WTC11 (cell line): ENCODE results near the gene SBK1.

Source experiments
- ATF1 ChIP-seq: sonication (generic); formaldehyde crosslinking; IDR thresholded peaks from 2 replicates; pipeline ENCODE4 v1.8.1; 2023; ENCODE audit warnings: mild to moderate bottlenecking, moderate library complexity, missing genetic modification reagents
- ETV6 ChIP-seq: sonication (generic); formaldehyde crosslinking; IDR thresholded peaks from 2 replicates; pipeline ENCODE4 v1.8.1; 2022; ENCODE audit warnings: mild to moderate bottlenecking, missing genetic modification reagents
- GTF2I ChIP-seq: fragments of 250-450 bp; sonication (Bioruptor Pico); conservative IDR thresholded peaks from 2 replicates; pipeline ENCODE4 v1.4.0; 2021; ENCODE audit warnings: mild to moderate bottlenecking
- MXD4 ChIP-seq: fragments of 250-450 bp; sonication (Bioruptor Pico); IDR thresholded peaks from 2 replicates; pipeline ENCODE4 v1.8.0; 2021; ENCODE audit warnings: mild to moderate bottlenecking, moderate library complexity, borderline replicate concordance
- NR1H2 ChIP-seq: sonication (generic); formaldehyde crosslinking; IDR thresholded peaks from 2 replicates; pipeline ENCODE4 v1.9.0; 2021; ENCODE audit warnings: mild to moderate bottlenecking, moderate library complexity, missing genetic modification reagents
- SP1 ChIP-seq: sonication (generic); formaldehyde crosslinking; conservative IDR thresholded peaks from 2 replicates; pipeline ENCODE4 v1.8.1; 2022; ENCODE audit warnings: missing genetic modification reagents
- TF ChIP-seq, protein P1 (sequence below): fragments of 200-600 bp; IDR thresholded peaks from 2 replicates; pipeline ENCODE4 v1.8.0; 2022; ENCODE audit warnings: antibody characterized with exemption
- TF ChIP-seq, protein P2 (sequence below): sonication (generic); formaldehyde crosslinking; IDR thresholded peaks from 2 replicates; pipeline ENCODE4 v1.8.0; 2022; ENCODE audit warnings: mild to moderate bottlenecking, missing genetic modification reagents
- TF ChIP-seq, protein P3 (sequence below): sonication (generic); formaldehyde crosslinking; IDR thresholded peaks from 2 replicates; pipeline ENCODE4 v1.8.0; 2023; ENCODE audit warnings: missing genetic modification reagents
- TF ChIP-seq, protein P4 (sequence below): sonication (generic); formaldehyde crosslinking; IDR thresholded peaks from 2 replicates; pipeline ENCODE4 v1.8.1; 2022; ENCODE audit warnings: mild to moderate bottlenecking, missing genetic modification reagents, moderate library complexity, borderline replicate concordance

DNA sequence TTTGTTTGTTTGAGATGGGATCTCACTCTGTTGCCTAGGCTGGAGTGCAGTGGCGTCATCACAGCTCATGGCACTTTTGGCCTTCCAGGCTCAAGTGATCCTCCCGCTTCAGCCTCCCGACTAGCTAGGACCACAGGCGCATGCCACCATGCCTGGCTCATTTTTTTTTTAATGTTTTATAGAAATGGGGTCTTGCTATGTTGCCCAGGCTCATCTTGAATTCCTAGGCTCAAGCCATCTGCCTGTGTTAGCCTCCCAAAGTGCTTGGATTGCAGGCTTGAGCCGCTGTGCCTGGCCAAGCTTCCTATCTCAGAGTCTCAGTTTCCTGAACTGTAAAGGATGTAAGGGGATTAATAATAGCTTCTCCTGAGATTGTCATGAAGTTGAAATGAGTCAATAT is 8.0 kb downstream of the SBK1 start:
- TF ChIP-seq, protein P1, sequence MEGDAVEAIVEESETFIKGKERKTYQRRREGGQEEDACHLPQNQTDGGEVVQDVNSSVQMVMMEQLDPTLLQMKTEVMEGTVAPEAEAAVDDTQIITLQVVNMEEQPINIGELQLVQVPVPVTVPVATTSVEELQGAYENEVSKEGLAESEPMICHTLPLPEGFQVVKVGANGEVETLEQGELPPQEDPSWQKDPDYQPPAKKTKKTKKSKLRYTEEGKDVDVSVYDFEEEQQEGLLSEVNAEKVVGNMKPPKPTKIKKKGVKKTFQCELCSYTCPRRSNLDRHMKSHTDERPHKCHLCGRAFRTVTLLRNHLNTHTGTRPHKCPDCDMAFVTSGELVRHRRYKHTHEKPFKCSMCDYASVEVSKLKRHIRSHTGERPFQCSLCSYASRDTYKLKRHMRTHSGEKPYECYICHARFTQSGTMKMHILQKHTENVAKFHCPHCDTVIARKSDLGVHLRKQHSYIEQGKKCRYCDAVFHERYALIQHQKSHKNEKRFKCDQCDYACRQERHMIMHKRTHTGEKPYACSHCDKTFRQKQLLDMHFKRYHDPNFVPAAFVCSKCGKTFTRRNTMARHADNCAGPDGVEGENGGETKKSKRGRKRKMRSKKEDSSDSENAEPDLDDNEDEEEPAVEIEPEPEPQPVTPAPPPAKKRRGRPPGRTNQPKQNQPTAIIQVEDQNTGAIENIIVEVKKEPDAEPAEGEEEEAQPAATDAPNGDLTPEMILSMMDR = no peak
- TF ChIP-seq MXD4 (CRISPR knock-in tag) = no peak
- TF ChIP-seq, protein P2, sequence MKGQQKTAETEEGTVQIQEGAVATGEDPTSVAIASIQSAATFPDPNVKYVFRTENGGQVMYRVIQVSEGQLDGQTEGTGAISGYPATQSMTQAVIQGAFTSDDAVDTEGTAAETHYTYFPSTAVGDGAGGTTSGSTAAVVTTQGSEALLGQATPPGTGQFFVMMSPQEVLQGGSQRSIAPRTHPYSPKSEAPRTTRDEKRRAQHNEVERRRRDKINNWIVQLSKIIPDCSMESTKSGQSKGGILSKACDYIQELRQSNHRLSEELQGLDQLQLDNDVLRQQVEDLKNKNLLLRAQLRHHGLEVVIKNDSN = no peak
- no peak for TF ChIP-seq ATF1 (CRISPR knock-in tag)
- no peak for TF ChIP-seq GTF2I (CRISPR knock-in tag)
- TF ChIP-seq, protein P3, sequence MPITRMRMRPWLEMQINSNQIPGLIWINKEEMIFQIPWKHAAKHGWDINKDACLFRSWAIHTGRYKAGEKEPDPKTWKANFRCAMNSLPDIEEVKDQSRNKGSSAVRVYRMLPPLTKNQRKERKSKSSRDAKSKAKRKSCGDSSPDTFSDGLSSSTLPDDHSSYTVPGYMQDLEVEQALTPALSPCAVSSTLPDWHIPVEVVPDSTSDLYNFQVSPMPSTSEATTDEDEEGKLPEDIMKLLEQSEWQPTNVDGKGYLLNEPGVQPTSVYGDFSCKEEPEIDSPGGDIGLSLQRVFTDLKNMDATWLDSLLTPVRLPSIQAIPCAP (CRISPR knock-in tag) = no peak
- TF ChIP-seq, protein P4, sequence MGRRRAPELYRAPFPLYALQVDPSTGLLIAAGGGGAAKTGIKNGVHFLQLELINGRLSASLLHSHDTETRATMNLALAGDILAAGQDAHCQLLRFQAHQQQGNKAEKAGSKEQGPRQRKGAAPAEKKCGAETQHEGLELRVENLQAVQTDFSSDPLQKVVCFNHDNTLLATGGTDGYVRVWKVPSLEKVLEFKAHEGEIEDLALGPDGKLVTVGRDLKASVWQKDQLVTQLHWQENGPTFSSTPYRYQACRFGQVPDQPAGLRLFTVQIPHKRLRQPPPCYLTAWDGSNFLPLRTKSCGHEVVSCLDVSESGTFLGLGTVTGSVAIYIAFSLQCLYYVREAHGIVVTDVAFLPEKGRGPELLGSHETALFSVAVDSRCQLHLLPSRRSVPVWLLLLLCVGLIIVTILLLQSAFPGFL (CRISPR knock-in tag) = no peak
- no peak for TF ChIP-seq NR1H2 (CRISPR knock-in tag)
- TF ChIP-seq SP1 (CRISPR knock-in tag) = no peak
- TF ChIP-seq ETV6 (CRISPR knock-in tag) = no peak
